Islet precursor cell (in vitro differentiated cells): ENCODE results near the gene ACR.

Experiments used
- DNase-seq: peaks from one replicate; pipeline ENCODE4 v3.0.0-alpha.2; 2018

ACR gene

DNA sequence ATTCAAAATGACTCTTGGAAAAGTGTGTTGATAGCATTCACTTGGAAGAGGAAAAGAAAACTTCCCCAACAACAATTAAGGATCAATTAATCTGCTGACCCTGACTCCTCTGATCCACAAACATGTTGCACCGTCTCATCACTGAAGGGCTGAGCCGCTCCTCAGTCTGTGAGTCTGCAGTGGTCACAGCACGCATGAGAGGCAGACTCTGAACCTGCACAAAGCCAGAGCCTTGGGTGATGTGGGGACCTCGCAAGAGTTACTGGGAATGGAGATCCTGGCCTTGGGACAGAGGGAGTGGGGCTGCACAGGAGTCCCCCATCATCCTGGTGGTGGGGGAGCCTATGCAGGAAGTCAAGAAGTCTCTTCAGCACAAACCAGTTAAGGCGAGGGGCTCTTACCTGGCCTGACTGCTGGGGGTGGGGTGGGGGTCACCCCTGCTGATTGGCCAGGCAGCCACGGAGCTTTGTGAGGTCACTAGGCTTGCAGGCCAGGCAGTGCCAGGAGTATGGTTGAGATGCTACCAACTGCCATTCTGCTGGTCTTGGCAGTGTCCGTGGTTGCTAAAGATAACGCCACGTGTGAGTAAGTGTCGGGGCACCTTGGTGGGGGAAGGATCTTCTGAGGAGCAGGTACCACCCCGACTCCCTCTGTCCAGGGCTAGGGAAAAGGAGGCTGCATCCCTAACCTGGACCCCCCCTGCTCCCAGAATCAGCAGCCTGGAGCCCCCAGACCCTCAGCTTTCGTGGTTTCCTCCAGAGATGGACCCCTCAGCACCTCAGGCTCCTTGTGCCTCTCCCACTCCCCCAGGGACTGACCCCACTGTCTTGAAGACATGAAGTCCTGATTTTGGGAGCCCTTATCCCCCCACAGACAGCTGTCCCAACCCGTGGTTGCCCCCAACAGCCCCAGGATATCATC is at the start of gene ACR:
Gene ACR (plus strand): TSS at position 477 of the 921 bp plus-strand sequence. CDS start 32 bp downstream, at position 509.
- DNase-seq, result peak; percentile 44

DNA sequence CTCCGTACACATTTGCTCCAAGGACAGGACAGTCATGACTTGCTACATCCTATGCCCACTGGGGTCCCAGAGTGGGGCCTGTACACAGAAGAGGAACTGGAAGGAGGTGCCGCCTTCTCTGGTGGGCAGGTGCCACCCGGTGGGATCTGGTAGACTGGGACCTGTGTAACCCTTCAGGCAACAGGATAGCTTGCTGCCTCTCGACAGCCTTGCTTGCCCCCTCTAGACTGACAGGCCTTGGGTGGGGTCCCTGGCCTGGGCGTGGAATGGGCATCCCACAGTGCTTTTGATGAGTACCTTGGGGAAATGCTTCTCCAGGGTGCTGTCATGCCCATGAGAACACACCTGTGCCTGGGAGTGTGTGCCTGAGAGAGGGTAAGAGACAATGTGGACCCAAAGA is 49.6 kb upstream of the ACR start:
- no peak for DNase-seq

DNA sequence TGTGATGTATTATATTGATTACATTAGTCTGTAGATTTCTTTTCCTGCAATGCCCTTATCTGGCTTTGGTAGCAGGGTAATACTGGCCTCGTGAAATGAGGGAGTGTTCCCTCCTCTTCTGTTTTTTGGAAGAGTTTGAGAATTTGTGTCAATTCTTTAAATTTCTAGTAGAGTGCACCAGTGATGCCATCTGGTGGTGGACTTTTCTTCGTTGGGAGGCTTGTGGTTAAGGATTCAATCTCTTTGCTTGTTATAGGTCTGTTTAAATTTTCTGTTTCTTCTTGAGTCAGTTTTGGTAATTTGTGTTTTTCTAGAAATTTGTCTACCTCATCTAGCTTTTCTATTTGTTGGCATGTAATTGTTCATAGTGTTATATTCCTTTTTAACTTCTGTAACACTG is 46.5 kb upstream of the ACR start:
- peak; percentile 45 for DNase-seq

DNA sequence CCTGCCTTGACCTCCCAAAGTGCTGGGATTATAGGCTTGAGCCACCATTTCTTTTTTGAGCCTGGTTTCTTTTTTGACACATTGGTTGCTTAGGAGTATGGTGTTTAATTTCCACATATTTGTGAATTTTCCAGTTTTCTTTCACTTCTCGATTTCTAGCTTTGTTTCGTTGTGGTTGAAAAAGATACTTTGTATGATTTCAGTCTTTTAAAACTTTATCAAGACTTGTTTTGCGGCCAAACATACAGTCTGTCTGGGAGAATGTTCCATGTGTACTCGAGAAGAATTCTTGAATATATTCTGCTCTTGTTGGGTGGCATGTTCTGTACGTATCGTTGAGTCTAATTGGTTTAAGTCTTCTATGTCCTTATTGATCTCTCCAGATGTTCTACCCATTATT is 44.5 kb upstream of the ACR start:
- DNase-seq, result no peak

DNA sequence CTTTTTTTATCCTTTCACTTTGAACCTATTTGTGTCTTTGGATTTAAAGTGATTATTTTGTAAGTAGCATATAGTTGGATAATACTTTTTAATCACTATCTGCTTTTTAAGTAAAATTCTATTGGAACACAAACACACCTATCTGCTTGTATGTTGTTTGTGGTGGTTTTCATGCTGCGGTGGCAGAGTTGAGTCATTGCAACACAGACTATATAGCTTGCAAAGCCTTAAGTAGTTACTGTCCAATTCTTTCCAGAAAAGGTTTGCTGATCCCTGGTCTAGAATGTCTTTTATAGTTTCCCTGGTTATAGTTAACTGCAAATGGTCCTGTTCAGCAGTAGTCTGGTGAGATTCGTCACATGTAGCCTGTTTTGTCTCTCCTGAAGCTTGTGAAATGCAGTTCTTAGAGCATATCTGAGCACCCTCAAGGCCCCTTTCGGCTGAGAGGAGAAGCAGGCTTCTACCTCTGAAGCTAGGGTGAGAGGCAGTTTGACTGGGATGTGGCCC is 43.9 kb upstream of the ACR start:
- no peak for DNase-seq

DNA sequence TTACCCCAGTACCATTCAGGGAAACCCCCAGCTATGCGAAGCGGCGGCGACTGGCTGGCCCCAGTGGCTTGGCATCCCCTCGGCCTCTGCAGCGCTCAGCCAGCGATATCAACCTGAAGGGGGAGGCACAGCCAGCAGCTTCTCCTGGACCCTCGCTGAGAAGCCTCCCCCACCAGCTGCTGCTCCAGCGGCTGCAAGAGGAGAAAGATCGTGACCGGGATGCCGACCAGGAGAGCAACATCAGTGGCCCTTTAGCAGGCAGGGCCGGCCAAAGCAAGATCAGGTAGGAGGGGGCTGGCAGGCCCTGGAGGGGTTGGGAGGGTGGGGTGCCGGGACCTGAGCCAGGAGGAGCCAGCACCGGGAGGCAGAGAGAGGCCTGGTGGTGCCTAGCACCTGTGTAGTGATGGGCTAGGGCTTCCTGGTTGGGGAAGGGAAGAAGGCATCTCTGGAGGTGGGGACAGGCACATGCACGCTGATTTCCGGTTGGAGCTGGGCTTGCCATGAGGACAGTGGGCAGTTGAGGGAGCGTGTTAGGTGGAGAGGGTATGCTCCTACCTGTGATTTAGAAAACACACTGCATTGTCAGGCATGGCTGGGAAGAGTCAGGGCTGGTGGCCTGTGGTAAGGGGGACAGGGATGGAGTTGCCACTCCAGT is 43.1 kb upstream of the ACR start:
- no peak for DNase-seq

DNA sequence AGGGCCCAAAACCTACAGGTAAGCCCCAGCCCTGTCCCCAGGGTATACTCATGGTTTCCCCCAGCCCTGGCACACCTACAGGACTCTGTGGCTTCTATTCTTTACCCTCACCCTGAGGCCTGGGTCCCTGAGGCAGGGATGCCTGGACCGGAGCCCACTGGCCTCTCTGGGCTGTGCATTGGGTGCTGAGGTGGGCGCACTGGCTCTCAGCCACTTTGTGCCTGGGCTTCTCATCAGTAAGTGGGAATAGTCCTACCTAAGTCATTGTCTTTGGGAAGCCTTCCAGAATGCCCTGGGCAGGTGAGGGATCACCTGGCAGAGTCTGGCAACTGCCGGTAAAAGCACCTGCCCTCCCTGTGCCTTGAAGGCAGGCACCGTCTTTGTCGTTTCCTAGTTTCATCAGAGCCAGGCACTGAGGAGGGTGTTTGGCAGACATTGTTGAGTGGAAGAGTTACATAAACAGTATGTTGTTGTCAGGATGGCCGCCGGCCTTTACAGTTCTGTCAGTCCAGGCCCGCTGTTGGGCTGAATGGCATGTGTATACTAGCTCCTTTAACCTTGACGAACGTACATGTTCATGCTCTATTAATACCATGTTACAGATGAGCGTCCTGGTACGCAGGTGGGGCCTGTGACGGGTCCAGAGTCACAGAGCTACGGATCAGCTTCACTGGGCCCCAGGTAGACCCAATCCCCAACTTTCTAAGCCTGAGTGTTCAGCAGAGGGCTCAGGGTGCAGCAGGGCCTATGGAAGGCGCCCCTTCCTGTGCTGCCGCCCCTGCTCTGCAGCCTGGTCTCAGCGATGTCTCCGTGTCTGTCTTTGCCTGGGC is 42.4 kb upstream of the ACR start:
- DNase-seq, result no peak

DNA sequence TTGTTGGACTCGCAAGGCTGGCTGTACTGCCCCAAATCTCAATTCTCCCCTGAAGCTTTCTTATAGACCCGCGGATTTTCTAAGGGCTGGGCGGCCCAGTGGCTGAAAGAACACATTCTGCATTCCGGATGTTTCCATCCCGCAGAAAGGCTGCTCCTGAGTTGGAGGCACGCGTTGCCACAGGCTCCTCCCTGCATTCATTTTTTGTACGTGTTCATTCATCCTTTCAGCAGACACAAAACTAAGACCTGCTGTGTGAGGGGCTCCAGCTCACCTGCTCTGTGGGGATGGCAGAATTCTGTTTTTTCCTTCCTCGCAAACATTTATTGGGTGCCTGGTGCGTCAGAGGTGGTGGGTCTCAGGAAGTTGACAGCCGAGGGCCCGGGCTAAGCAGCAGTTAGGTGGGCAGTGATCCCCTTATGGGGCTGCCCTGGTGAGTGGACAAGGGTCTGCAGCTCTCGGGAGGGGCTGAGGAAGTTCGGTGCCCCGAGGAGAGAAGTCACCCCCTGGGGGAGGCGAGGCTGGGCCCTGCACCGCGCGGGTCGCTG is 41.7 kb upstream of the ACR start:
- no peak for DNase-seq

DNA sequence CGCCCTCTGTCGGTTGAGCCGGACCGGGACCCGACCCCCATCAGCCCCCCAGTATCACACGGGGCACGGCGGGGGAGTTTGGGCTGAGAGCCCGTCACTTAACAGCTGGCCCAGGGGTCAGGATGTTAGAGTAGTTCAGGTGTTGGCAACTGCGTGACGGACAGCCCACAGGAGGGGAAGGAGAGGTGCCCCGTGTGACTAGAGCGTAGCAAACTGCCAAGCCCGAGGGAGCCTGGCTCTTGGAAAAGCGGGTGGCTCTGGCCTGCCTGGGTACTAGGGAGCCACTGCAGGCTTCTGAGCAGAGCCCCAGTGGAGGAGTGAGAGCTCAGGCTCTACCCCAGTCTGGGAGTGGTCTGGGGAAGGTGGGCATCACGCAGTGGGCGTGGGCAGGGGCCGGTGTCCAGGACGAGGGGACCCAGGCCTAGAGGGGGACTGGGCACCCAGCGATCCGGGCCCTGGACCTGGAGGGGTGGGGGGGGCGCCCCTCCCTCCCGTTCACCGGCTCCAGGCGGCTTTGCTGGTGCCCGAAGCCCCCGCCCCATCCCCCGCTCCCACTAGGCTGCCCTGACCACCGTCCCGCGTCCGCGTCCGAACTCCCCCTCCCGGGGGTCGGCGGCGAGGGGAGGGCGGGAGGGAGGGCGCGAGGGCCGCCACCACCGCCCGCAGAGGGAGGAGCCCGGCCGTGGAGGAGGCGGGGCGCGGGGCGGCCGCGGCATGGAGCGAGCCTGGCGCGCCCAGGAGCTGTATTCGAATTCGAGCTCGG is 41.0 kb upstream of the ACR start:
- DNase-seq, result no peak

DNA sequence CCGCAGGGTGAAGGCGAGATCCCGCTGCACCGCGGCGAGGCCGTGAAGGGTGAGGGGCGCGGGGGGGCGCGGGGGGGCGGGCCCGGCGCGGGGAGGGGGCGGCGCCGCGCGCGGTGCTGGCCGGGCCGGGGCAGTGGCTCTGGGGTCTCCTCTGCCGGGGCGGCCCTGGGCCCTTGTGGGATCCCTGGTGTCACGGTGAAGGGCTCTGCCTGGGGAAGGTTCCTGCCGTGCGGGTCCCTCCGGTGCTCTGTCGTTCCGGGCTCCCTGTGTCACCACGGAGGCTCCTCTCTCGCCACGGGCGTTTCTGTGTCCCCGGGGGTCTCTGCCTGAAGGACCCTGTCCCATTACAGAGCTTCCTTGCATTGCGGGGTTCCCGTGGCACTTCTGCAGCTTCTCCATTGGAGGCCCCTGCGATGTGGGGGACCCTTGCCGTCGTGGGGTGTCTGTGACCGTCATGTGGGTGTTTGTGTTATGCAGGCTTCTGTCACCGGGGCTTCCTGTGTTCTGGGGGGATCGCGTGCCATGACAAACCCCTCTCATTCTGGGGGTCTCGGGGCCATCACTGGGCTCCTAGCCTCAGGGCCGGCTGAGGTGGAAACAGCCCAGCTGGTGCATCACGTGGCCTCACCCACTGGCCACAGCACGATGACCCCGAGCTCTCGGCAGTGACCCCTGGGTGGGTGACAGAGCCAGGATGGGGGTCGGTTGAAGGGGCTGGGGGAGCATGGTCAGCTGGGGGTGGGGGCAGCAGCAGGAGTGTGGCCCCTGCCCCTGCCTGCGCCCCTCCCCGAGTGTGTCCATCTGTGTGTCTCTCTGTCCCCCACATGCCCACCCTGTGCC is 40.1 kb upstream of the ACR start:
- DNase-seq, result no peak

DNA sequence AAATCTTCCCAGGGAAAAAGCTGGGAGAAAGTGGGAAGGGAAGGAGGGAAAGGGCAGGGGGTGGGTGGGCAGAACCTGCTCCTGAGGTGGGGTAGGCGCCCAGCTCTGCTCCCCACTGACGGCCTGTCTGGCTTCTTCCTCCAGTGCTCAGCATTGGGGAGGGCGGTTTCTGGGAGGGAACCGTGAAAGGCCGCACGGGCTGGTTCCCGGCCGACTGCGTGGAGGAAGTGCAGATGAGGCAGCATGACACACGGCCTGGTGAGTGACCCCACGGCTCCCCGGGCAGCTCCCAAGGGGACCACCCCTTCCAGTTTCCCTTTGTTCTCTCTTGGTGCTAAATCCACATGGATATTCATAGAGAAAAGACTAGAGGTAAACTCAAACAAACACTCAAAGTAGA is 39.5 kb upstream of the ACR start:
- no peak for DNase-seq

DNA sequence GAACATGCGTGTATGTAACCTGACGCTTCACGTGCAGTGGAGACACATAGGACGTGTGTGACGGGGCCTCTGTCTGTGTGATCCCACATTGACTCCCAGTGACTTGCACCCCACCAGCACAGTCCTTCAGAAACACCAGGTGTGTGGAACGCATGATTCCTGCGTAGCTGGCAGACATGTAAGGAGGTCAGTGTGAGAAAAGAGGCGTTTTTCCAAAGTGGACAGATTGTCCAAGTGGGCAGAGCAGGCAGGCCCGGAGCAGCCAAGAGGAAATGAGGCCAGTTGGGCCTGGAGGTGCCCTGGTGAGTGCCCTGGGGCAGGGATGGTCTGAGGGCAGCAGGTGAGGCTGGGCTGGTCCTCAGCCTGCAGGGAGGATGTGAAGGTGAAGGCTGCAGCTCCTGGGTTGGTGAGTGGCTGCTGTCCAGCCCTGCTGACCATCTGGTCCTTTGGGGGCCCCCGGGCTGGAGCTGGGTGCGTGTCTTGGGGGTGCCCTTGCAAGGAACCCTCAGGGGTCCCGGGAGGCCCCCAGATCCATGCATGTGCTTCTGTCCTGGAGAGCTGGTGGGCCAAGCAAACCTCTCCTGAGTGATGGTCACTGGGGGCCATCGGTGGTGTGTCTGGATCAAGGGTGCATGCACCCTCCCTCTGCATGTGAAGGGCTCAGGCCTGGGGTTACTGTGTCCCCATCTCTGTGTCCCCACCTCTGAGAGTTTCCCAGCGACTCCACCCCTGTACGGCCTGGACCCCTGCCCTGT is 38.8 kb upstream of the ACR start:
- no peak for DNase-seq

DNA sequence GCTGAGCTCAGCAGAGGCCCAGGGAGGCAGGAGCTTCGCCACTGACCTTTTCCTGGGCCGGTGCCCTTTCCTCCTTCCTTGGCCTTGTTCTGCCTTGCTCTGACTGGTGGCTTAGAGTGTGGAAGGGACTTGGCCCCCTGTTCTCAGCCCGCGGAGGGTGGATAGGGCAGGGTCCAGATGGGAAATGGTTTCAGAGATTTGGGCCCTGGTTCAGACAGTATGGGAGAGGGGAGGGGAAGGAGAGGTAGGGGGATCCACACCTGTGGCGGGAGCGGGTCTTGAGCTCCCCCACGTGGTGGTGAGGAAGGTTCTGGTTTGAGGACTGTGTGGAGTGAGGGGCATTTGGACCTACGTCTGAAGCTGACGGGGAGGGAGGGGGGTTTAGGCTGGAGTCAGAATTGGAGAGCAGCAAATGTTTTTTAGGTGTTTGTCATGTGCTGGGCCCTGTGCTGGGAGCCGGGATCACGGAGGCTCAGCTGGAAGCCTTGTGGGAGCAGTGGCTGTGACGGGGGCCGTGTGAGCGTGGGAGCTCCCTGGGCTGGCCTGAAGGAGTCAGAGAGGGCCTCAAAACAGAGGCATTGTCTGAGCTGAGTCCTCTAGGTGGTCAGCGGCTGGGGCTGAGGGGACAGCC is 38.1 kb upstream of the ACR start:
- no peak for DNase-seq

DNA sequence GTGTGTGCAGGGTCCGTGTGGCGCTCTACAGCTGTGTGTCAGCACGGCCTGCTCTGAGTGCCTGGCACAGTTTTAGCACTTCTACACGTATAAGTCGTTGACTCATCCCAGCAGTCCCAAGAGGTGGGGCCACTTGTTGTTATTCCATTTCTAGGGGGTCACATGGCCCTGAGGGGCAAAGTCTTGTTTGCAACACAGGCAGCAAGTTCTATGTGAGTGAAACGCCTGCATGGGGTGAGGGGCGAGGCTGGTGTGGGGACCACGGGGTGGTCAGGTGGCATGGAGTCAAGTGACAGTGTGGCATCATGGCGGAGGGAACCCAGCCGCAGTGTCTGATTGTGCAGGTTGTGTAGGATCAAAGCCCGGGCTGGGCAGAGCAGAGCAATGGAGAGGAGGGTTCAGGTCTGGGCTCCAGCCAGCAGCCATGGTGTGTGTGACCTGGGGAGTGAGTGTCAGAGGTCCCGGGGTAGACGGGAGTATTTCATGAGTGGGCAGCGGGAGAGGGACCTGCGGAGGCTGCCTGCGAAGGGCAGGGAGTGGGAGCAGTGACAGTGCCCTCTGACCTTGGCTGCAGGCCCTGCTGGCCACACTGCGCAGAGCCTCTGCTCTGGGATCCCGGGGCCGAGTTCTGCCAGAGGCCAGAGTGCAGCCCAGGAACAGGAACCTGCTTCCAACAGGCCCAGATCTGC is 37.5 kb upstream of the ACR start:
- no peak for DNase-seq

DNA sequence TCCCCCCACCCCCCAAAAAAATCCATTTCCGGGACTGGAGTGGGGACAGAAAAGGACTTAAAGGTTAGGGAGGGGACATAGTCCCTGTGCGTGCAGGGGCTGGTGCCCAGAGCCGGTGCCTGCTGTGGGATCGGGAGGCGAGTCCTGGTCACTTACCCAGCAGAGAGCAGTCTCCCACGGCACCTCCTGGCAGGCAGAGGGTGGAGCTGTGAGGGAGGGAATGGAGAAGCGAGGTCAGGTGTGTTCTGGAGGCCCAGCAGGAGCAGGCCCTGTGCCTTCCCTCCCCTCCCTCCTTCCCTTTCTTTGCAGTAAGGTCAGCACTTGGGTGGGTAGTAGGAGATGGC is 37.0 kb upstream of the ACR start:
- DNase-seq, result no peak

DNA sequence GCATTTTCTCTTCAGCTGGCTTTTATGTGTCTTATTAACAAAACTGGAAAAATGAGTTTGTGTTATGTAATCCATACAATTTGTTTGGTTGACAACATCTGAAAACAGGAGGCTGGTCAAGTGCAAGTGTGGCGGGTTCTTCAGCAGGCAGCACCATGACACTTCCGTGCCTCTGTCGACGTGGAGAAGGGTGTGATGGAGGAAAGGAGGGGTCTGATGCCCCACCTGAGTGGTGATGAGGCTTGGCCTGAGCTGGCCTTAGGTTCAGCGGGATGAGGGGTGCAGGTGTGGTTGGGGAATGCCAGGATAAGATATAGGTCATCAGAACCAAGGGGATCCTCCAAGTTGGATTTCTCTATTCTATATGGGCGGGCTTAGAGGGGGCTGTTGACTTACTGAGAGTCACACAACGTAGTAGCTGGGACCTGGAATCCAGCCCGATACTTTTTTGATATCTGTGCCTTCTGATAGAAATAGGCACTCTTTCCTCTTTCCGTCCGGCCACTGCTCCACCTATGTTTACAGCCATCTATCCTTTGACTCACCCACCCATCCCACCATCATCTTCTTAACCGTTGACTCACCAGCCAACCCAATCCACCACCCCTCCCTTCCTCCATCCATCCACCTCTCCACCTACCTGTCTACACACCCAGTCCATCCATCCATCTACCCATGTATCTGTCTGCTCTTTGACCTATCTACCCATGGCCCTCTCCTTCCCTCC is 36.4 kb upstream of the ACR start:
- no peak for DNase-seq

DNA sequence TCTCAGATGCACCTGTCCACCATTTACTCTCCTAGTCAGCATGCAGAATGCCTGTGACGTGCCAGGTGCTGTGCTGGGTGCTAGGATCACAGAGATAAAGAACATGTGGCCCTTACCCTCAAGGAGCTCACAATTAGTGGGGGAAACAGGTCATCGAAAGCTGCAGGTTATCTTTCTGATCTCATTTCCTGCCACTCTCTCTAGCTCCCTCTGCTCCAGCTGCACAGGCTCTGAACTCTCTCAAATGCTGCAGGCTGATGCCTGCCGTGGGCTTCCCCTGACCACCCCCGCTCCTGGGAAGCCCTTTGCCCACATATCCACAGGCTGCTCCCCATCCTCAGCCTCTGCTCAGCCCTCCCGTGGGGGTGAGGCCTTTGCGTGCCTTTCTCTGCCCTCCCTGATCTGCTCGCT is 35.7 kb upstream of the ACR start:
- no peak for DNase-seq

DNA sequence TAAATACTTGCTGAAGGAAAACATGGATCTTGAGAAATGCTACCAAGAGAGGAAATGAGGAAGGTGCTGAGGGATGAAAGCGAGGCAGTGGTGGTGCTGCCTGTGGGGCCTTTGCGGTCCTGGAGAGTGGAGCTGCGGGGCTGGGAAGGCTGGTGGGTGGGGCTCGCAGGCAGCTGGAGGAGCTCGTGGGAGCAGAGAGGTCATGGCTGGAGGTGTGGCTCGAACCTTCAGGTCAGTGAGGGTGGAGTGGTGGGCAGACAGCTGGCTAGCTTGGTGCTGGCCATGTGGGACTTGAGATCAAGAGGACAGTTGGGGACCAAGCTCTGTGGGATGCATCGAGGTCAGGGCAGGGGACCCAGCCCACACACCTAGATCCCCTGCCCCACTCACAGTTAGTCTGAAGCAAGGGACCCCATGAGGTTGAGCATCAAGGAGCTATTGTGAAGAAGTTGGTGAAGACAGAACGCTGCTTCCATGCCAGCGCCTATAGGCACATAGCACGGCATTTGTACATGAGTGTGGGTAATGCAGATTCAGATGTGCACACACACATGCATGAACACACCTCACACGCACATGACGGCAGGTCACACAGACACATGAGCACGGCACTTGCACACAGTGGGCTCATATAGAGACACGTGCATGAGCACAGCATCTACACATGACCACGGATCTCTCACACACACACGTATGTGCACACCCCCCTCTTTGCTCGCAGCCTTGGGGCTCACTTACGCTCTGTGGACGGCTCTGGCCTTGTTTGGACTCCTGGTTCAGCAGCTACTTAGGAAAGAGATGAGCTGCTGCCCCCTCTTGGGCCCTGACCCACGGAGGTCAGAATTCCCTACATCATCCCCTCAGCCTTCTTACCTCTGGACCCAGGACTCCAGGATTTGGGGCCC is 34.9 kb upstream of the ACR start:
- DNase-seq, result no peak
